ENCODE results near the gene WSCD1. TPM values are rescaled to one million over a fixed set of nuclear protein-coding genes. Genes with fewer than 3 reads are reported as not detected.

Gene WSCD1
- total RNA-seq, 2 donors from 2014 or later, result 1.7 to 4.1 TPM

- DNase-seq (ENCODE audit: low spot score), result no peak
- 47% methylated on average over 8 of the region's 8 CpGs for WGBS
- H3K4me3 ChIP-seq, result no peak overlapping the region
- H3K4me1 ChIP-seq (replicated peaks), result no peaks in the 10 kb centered on the region
- TF ChIP-seq CTCF (IDR thresholded peaks at IDR 0.05) (no peak), POLR2AphosphoS5 (IDR thresholded peaks at IDR 0.05) (no peak)
- no peak overlapping the region for H3K27ac ChIP-seq
- H3K9me3 ChIP-seq, result no peaks in the 10 kb centered on the region
- intact Hi-C loops (cut with DNase I), result no loop called here
- H3K36me3 ChIP-seq, result no peaks in the 10 kb centered on the region
- no peaks in the 10 kb centered on the region for H3K27me3 ChIP-seq (replicated peaks; ENCODE audit: insufficient read depth)
Observed at GRCh38 chr17:6160232-6160555, 90.0 kb downstream of the WSCD1 start.

- H3K27ac ChIP-seq, result no peak overlapping the region
- H3K4me1 ChIP-seq (replicated peaks), result no peaks in the 10 kb centered on the region
- TF ChIP-seq CTCF (IDR thresholded peaks at IDR 0.05) (no peak), POLR2A (IDR thresholded peaks at IDR 0.05) (no peak), POLR2AphosphoS5 (IDR thresholded peaks at IDR 0.05) (no peak)
- intact Hi-C loops (cut with DNase I), result no loop called here
- no peak overlapping the region for H3K4me3 ChIP-seq
- H3K27me3 ChIP-seq (replicated peaks; ENCODE audit: insufficient read depth), result no peaks in the 10 kb centered on the region
- no peak for DNase-seq (ENCODE audit: low spot score)
- H3K36me3 ChIP-seq, result no peaks in the 10 kb centered on the region
- 55% methylated on average over 24 of the region's 24 CpGs for WGBS
- H3K9me3 ChIP-seq, result no peaks in the 10 kb centered on the region
Observed at GRCh38 chr17:6160911-6161855, 91.0 kb downstream of the WSCD1 start.

- Histone ChIP-seq H3K4me3 (no peak overlapping the region), H3K36me3 (no peaks in the 10 kb centered on the region), H3K27me3 (replicated peaks; ENCODE audit: insufficient read depth) (no peaks in the 10 kb centered on the region), H3K9me3 (no peaks in the 10 kb centered on the region), H3K4me1 (replicated peaks) (no peaks in the 10 kb centered on the region), H3K27ac (no peak overlapping the region)
- TF ChIP-seq POLR2AphosphoS5 (IDR thresholded peaks at IDR 0.05) (no peak), POLR2A (IDR thresholded peaks at IDR 0.05) (no peak), CTCF (IDR thresholded peaks at IDR 0.05) (no peak)
- intact Hi-C loops (cut with DNase I), result no loop called here
- WGBS, result 62% methylated on average over 4 of the region's 4 CpGs
- DNase-seq (ENCODE audit: low spot score), result no peak
Observed at GRCh38 chr17:6162216-6162615, 92.0 kb downstream of the WSCD1 start.

- no peaks in the 10 kb centered on the region for H3K36me3 ChIP-seq
- no peaks in the 10 kb centered on the region for H3K27me3 ChIP-seq (replicated peaks; ENCODE audit: insufficient read depth)
- TF ChIP-seq POLR2A (IDR thresholded peaks at IDR 0.05), result no peak
- TF ChIP-seq POLR2AphosphoS5 (IDR thresholded peaks at IDR 0.05), result no peak
- no peak for TF ChIP-seq CTCF (IDR thresholded peaks at IDR 0.05)
- H3K9me3 ChIP-seq, result no peaks in the 10 kb centered on the region
- WGBS, result 51% methylated on average over 9 of the region's 9 CpGs
- intact Hi-C loops (cut with DNase I), result no loop called here
- no peak for DNase-seq (ENCODE audit: low spot score)
- no peak overlapping the region for H3K4me3 ChIP-seq
- H3K27ac ChIP-seq, result no peak overlapping the region
- H3K4me1 ChIP-seq (replicated peaks), result no peaks in the 10 kb centered on the region
Observed at GRCh38 chr17:6162892-6163291, 92.7 kb downstream of the WSCD1 start.
